ENCODE results near the gene MAP3K19.
"Not testable (repeated sequence)": the region's sequence is repeated elsewhere in the genome, so short reads cannot be mapped to it uniquely, and the experiment has no call there.

MAP3K19 gene

GRCh38 chr2:134985061-134985460 lies 62.2 kb downstream of the MAP3K19 start:
- no peak for DNase-seq (ENCODE audit: low read depth)

- DNase-seq (ENCODE audit: low read depth), result no peak
Observed at GRCh38 chr2:134982603-134983002, 64.6 kb downstream of the MAP3K19 start.

GRCh38 chr2:134980639-134981038 lies 66.6 kb downstream of the MAP3K19 start:
- DNase-seq (ENCODE audit: low read depth), result no peak

GRCh38 chr2:134979221-134979620 lies 68.0 kb downstream of the MAP3K19 start:
- DNase-seq (ENCODE audit: low read depth), result no peak

- not testable (repeated sequence) for DNase-seq (ENCODE audit: low read depth)
Observed at GRCh38 chr2:134977104-134977503, 70.1 kb downstream of the MAP3K19 start.

GRCh38 chr2:134976074-134976702 lies 71.1 kb downstream of the MAP3K19 start:
- no peak for DNase-seq (ENCODE audit: low read depth)

DNA sequence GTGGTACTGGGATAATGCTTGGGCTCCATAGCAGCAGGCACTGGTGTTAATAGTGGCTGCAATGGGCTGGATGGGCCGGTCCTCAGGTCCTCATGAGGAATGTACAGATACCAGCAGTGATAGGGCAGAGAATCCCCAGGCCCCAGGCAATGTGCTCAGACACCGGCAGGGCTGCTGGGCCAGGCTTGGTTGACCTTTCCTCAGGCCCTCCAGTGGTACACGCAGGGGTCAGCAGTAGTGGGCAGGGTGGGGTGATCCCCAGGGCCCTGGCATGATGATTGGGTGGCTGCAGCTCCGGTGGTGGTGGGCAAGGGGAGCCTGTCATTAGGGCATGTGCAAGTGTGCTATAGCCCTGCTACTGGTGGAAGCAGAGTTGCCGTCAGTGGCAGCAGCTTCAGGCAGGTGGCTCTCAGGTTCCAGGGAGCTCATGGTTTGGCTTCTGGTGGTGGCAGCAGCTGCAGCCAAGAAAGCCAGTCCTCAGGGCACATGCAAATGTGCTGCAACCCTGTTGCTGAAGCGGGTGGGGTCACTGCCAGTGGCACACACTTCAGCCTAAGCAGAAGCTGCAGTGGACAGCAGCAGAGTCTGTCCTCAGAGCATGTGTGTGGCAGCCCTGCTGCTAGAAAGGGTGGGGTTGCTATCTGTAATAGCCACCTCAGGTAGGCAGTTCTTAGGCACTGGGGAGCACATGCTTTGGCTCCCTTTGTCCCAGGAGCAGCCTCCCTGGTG lies 71.8 kb downstream of the MAP3K19 start:
- DNase-seq (ENCODE audit: low read depth), result no peak

GRCh38 chr2:134973241-134974138 lies 73.8 kb downstream of the MAP3K19 start:
- no peak for DNase-seq (ENCODE audit: low read depth)

DNA sequence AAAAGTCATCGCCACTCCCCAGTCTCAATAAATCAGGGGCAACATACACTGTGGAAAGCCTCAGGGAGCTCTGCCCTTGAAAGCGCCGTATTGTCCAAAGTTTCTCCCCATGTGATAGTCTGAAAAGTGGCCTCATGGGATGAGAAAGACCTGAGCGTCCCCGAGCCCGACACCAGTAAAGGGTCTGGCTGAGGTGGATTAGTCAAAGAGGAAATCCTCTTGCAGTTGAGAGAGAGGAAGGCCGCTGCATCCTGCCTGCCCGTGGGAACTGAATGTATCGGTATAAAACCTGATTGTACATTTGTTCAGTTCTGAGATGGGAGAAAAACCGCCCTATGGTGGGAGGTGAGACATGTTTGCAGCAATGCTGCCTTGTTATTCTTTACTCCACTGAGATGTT lies 80.1 kb downstream of the MAP3K19 start:
- not testable (repeated sequence) for DNase-seq (ENCODE audit: low read depth)

DNA sequence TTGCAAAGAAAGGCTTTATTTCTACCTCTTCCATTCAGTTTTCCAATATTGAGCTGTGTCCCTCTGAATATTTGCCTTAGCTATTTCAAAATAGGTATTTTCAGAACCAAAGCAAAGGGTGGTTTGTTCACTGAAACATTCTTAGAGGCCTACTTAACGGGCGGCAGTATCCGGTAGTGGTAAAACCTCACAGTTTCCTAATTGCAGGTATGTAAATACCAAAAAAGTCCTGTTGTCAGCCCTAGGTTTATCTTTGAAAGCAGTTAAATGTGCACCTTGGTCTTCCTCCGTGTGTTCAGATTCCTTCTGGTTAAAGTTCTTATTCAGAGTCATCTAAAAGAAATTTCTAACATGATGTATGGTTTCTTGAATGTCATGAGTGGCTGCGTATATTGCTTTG lies 89.8 kb downstream of the MAP3K19 start:
- DNase-seq (ENCODE audit: low read depth), result no peak

- DNase-seq (ENCODE audit: low read depth), result no peak
Observed at GRCh38 chr2:134955744-134956143, 91.5 kb downstream of the MAP3K19 start.

GRCh38 chr2:134954065-134954464 lies 93.2 kb downstream of the MAP3K19 start:
- DNase-seq (ENCODE audit: low read depth), result no peak

DNA sequence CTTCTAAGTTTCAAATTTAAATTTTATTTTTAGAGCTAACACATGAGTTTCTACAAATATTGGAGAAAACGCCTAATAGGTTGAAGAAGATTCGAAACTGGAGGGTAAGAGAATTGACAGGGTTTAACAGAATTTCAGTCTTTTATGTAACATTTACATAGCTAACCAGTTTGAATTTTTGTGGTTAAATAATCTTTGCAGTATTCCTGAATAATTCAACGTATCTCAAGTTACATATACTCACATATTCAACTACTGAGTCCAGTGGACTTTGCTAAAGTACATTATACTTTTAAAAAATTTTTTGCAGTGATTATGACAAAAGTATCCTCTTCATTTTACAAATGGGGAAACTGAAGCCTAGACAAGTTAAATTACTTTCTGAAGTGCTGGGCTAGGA lies 94.6 kb downstream of the MAP3K19 start:
- no peak for DNase-seq (ENCODE audit: low read depth)

GRCh38 chr2:134950886-134951285 lies 96.4 kb downstream of the MAP3K19 start:
- DNase-seq (ENCODE audit: low read depth), result no peak

- no peak for DNase-seq (ENCODE audit: low read depth)
Observed at GRCh38 chr2:134949981-134950708, 97.1 kb downstream of the MAP3K19 start.

DNA sequence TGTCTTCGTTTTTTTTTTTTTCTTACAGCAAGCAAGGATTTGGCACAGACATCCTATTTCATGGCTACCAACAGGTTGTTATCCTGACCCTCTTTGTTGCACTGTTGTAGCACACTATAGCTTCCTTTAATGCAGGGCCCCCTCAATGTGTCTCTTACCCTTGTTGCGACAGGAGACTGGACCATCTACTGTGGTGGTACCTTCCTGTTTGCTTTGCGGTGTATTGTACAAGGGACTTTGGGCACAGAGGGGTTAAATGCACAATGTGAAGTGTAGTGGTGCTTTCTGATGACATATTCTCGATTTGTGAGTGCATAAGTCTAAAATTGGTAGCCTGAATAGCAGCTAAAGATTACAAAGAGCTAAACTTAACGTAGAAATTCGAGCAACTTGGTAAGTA lies 101.2 kb downstream of the MAP3K19 start:
- DNase-seq (ENCODE audit: low read depth), result no peak

DNA sequence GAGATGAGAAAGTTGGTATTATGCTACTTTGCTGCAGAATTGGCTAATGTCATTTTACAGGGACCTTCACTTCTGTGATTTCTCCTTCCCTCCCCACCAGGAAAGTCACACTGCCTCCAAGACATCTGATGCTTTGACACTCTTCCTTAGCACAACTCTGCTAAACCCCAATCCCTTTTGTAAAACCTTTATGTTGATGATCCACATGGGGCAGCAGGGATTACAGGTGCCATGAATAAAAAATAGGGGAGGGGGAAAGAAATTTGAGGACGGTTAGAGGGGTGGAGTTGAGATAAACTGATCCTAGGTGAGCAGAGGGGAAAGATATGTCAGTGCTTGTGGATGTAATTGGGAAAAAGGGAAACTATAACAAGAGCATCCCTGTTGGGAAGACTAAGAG lies 102.3 kb downstream of the MAP3K19 start:
- DNase-seq (ENCODE audit: low read depth), result no peak

- no peak for DNase-seq (ENCODE audit: low read depth)
Observed at GRCh38 chr2:134943540-134943939, 103.7 kb downstream of the MAP3K19 start.

GRCh38 chr2:134936691-134937090 lies 110.6 kb downstream of the MAP3K19 start:
- DNase-seq (ENCODE audit: low read depth), result no peak

GRCh38 chr2:134934641-134935040 lies 112.6 kb downstream of the MAP3K19 start:
- DNase-seq (ENCODE audit: low read depth), result no peak

GRCh38 chr2:134934150-134934549 lies 113.1 kb downstream of the MAP3K19 start:
- DNase-seq (ENCODE audit: low read depth), result no peak

DNA sequence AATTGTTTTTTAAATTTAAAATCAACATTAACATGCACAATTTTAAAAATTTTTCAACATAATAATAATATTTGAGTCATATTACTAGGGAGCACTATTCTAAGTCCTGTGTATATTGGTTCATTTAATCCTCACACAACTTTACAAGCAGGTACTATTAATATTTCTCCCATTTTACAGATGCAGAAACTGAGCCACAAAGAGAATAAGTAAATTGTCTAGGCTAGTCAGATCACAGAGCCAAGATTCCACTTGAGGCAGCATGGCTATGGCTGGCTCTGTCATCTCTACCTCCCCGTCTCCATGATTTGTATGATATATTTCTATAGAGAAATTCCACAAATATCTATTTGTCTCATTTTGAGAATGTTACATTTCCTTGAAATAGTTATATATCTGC lies 113.5 kb downstream of the MAP3K19 start:
- DNase-seq (ENCODE audit: low read depth), result no peak
